GM23248 (cell line): ENCODE data around the gene ZNF17. TPM values are rescaled to one million over a fixed set of nuclear protein-coding genes. Genes with fewer than 3 reads are reported as not detected.

Experiments
- DNase-seq: peaks from one replicate; pipeline ENCODE4 v3.0.0-alpha.2; 2015
- H2AFZ ChIP-seq: fragments of 200-600 bp; sonication (generic); 2 replicates; pipeline ENCODE4 v1.6.1; 2016; ENCODE audit warnings: antibody characterized with exemption
- H3F3A ChIP-seq: fragments of 200-600 bp; sonication (generic); 2 replicates; pipeline ENCODE4 v1.6.1; 2016; ENCODE audit warnings: mild to moderate bottlenecking, antibody characterized with exemption, mixed run types; ENCODE audit not compliant: insufficient read depth
- H3K27ac ChIP-seq: fragments of 200-600 bp; sonication (generic); 2 replicates; pipeline ENCODE4 v1.5.1; 2016; ENCODE audit warnings: mild to moderate bottlenecking
- H3K27me3 ChIP-seq: fragments of 200-600 bp; sonication (generic); replicated peaks from 2 replicates; pipeline ENCODE4 v1.6.1; 2016; ENCODE audit warnings: mild to moderate bottlenecking; ENCODE audit not compliant: insufficient read depth
- H3K36me3 ChIP-seq: fragments of 200-600 bp; sonication (generic); 2 replicates; pipeline ENCODE4 v1.6.1; 2016; ENCODE audit warnings: low read depth, mild to moderate bottlenecking
- H3K4me1 ChIP-seq: fragments of 200-600 bp; sonication (generic); 2 replicates; pipeline ENCODE4 v1.6.1; 2016; ENCODE audit warnings: mild to moderate bottlenecking; ENCODE audit not compliant: insufficient read depth
- H3K4me2 ChIP-seq: fragments of 200-600 bp; sonication (generic); one replicate; pipeline ENCODE4 v1.6.1; 2016; ENCODE audit warnings: mild to moderate bottlenecking; ENCODE audit not compliant: unreplicated experiment
- H3K4me3 ChIP-seq: fragments of 200-600 bp; sonication (generic); 2 replicates; pipeline ENCODE4 v1.5.1; 2016; ENCODE audit warnings: mild to moderate bottlenecking
- H3K79me2 ChIP-seq: fragments of 200-600 bp; sonication (generic); 2 replicates; pipeline ENCODE4 v1.6.1; 2016; ENCODE audit warnings: mild to moderate bottlenecking; ENCODE audit not compliant: insufficient read depth
- H3K9ac ChIP-seq: fragments of 200-600 bp; sonication (generic); 2 replicates; pipeline ENCODE4 v1.6.1; 2016; ENCODE audit warnings: mild to moderate bottlenecking
- H3K9me2 ChIP-seq: fragments of 200-600 bp; sonication (generic); 2 replicates; pipeline ENCODE4 v1.6.1; 2016; ENCODE audit warnings: mixed run types, mild to moderate bottlenecking, moderate library complexity; ENCODE audit not compliant: insufficient read depth
- H3K9me3 ChIP-seq: fragments of 200-600 bp; sonication (generic); one replicate; pipeline ENCODE4 v1.6.1; 2017; ENCODE audit warnings: low read depth
- H4K20me1 ChIP-seq: fragments of 200-600 bp; sonication (generic); 2 replicates; pipeline ENCODE4 v1.6.0; 2016; ENCODE audit not compliant: insufficient read depth
- EZH2 ChIP-seq: fragments of 200-600 bp; sonication (generic); IDR thresholded peaks from 2 replicates; pipeline ENCODE4 v1.6.1; 2018; ENCODE audit warnings: antibody characterized with exemption, mild to moderate bottlenecking; ENCODE audit not compliant: insufficient read depth, poor library complexity, severe bottlenecking
- EZH2phosphoT487 ChIP-seq: fragments of 200-600 bp; sonication (generic); IDR thresholded peaks from 2 replicates; pipeline ENCODE4 v1.6.1; 2018; ENCODE audit warnings: antibody characterized with exemption, moderate library complexity, mild to moderate bottlenecking, low read depth; ENCODE audit not compliant: insufficient read depth
- WGBS, 2 experiments: methylation state at CpG; one replicate each; pipeline ENCODE4 v1.1.6; 2015 to 2017; ENCODE audit warnings: low lambda C conversion rate in 2 of 2, low coverage in 1 of 2; ENCODE audit errors: missing lambda C conversion rate in 2 of 2; 5-methylcytosine and 5-hydroxymethylcytosine counted together
- in situ Hi-C: fragments of 300-500 bp; cut with MboI; formaldehyde crosslinking; loops from 2 replicates; pipeline ENCODE4 v1.15.0; 2020
- polyA plus RNA-seq: library from polyadenylated mRNA; unstranded; fragments of >200 nt; fragmentation: Nextera tagmentation; extraction: Ambion mirVana; gene quantifications from 2 replicates; pipeline ENCODE4 v1.2.1, GENCODE V29; 2016
- total RNA-seq: library from RNA; depleted of rRNA; stranded (reverse); fragments of >200 nt; shearing (Covaris generic); gene quantifications from 2 replicates; pipeline ENCODE4 v1.2.3, GENCODE V29; 2014

ZNF17 gene
- total and polyA plus RNA-seq, 2 experiments from 2014 or later: 4.1 to 4.8 TPM

- DNase-seq: no peak
- peaks cover 9% of the 10 kb centered on the region; the same call in 1 of the 2 replicates for H3K36me3 ChIP-seq
- H3K9me2 ChIP-seq: no peaks in the 10 kb centered on the region
- H3K27me3 ChIP-seq: no peaks in the 10 kb centered on the region
- no peaks in the 10 kb centered on the region for H3K9me3 ChIP-seq
- H2AFZ ChIP-seq: no peak overlapping the region
- no peak overlapping the region for H3K4me3 ChIP-seq
- no peak overlapping the region for H3K27ac ChIP-seq
- H3F3A ChIP-seq: no peaks in the 10 kb centered on the region
- H4K20me1 ChIP-seq: no peaks in the 10 kb centered on the region
- no peak overlapping the region for H3K4me2 ChIP-seq
- peaks cover 8% of the 10 kb centered on the region for H3K4me1 ChIP-seq
- H3K9ac ChIP-seq: no peak overlapping the region
- TF ChIP-seq EZH2: no peak
- TF ChIP-seq EZH2phosphoT487: no peak
- WGBS, 2 experiments: 75 to 83% methylated on average over 5 of the region's 5 CpGs
- in situ Hi-C loops: no loop called here
- peaks cover 83% of the 10 kb centered on the region for H3K79me2 ChIP-seq
These were observed 15.3 kb upstream of the ZNF17 start for GRCh38 chr19:57395710-57396109.

- peaks cover 58% of the 10 kb centered on the region for H3K79me2 ChIP-seq
- no peaks in the 10 kb centered on the region for H3K27me3 ChIP-seq
- H3K9me2 ChIP-seq: no peaks in the 10 kb centered on the region
- H3F3A ChIP-seq: no peaks in the 10 kb centered on the region
- H3K27ac ChIP-seq: no peak overlapping the region
- TF ChIP-seq EZH2 (no peak), EZH2phosphoT487 (no peak)
- H3K36me3 ChIP-seq: peaks cover 9% of the 10 kb centered on the region; the same call in 1 of the 2 replicates
- no peaks in the 10 kb centered on the region for H3K4me1 ChIP-seq
- no peak overlapping the region for H2AFZ ChIP-seq
- H3K4me3 ChIP-seq: no peak overlapping the region
- H3K4me2 ChIP-seq: no peak overlapping the region
- H4K20me1 ChIP-seq: no peaks in the 10 kb centered on the region
- in situ Hi-C loops: no loop called here
- no peaks in the 10 kb centered on the region for H3K9me3 ChIP-seq
- DNase-seq: no peak
- WGBS, 2 experiments: 94 to 96% methylated on average over 5 of the region's 5 CpGs
- H3K9ac ChIP-seq: no peak overlapping the region
These were observed 12.1 kb upstream of the ZNF17 start for GRCh38 chr19:57398868-57399267.

GRCh38 chr19:57403737-57404563 is 7.0 kb upstream of the ZNF17 start:
- no peaks in the 10 kb centered on the region for H4K20me1 ChIP-seq
- 97 to 98% methylated on average over 9 of the region's 9 CpGs for WGBS, 2 experiments
- H3K4me2 ChIP-seq: no peak overlapping the region
- TF ChIP-seq EZH2phosphoT487 (no peak), EZH2 (no peak)
- no peak overlapping the region for H2AFZ ChIP-seq
- H3K9ac ChIP-seq: no peak overlapping the region
- H3K9me3 ChIP-seq: no peaks in the 10 kb centered on the region
- peaks cover 14% of the 10 kb centered on the region; the same call in 1 of the 2 replicates for H3K79me2 ChIP-seq
- in situ Hi-C loops: no loop called here
- H3K4me1 ChIP-seq: no peaks in the 10 kb centered on the region
- DNase-seq: no peak
- H3F3A ChIP-seq: no peaks in the 10 kb centered on the region
- no peaks in the 10 kb centered on the region for H3K27me3 ChIP-seq
- no peak overlapping the region for H3K4me3 ChIP-seq
- no peak overlapping the region for H3K27ac ChIP-seq
- H3K9me2 ChIP-seq: no peaks in the 10 kb centered on the region
- H3K36me3 ChIP-seq: peaks cover 5% of the 10 kb centered on the region; the same call in 1 of the 2 replicates

- Histone ChIP-seq H3K36me3 (no peaks in the 10 kb centered on the region), H3K27me3 (no peaks in the 10 kb centered on the region), H3K9me3 (no peaks in the 10 kb centered on the region), H2AFZ (no peak overlapping the region), H4K20me1 (no peaks in the 10 kb centered on the region), H3K9me2 (no peaks in the 10 kb centered on the region), H3K4me3 (no peak overlapping the region), H3K9ac (no peak overlapping the region), H3K79me2 (peaks cover 12% of the 10 kb centered on the region), H3K4me2 (no peak overlapping the region), H3K27ac (no peak overlapping the region), H3K4me1 (no peaks in the 10 kb centered on the region), H3F3A (peaks cover 14% of the 10 kb centered on the region; the same call in 1 of the 2 replicates)
- TF ChIP-seq EZH2 (no peak), EZH2phosphoT487 (no peak)
- WGBS, 2 experiments: 14 to 19% methylated on average over 8 of the region's 8 CpGs
- in situ Hi-C loops: no loop called here
- DNase-seq: peak; percentile 80
These were observed 4.3 kb upstream of the ZNF17 start for GRCh38 chr19:57406516-57407123.
